Nephron (organoid): ENCODE results near the gene KANSL1.

Source experiments
- H3K27ac Mint-ChIP-seq, 3 experiments: 2 replicates each; pipeline ENCODE4 v1.8.0; 2020; ENCODE audit warnings: mixed read lengths in 3 of 3, mild to moderate bottlenecking in 2 of 3, moderate library complexity in 1 of 3
- H3K27me3 Mint-ChIP-seq: 2 replicates; pipeline ENCODE4 v1.8.0; 2021; ENCODE audit warnings: low read depth, mild to moderate bottlenecking, moderate library complexity, mixed read lengths
- H3K36me3 Mint-ChIP-seq: 2 replicates; pipeline ENCODE4 v1.8.0; 2020; ENCODE audit warnings: low read depth, mixed read lengths
- H3K4me1 Mint-ChIP-seq: 2 replicates; pipeline ENCODE4 v1.8.0; 2020; ENCODE audit warnings: mixed read lengths
- H3K4me3 Mint-ChIP-seq, 3 experiments: 2 replicates each; pipeline ENCODE4 v1.8.0; 2020; ENCODE audit warnings: mild to moderate bottlenecking in 3 of 3, mixed read lengths in 3 of 3, moderate library complexity in 2 of 3
- H3K9me3 Mint-ChIP-seq: 2 replicates; pipeline ENCODE4 v1.8.0; 2020; ENCODE audit warnings: mixed read lengths
- CTCF ChIP-seq, 3 experiments: fragments of 200-600 bp; sonication (generic); IDR thresholded peaks; one replicate each; pipeline ENCODE4 v1.5.0; 2021; ENCODE audit warnings: antibody characterized with exemption in 3 of 3; ENCODE audit not compliant: unreplicated experiment in 3 of 3

The KANSL1 gene

DNA sequence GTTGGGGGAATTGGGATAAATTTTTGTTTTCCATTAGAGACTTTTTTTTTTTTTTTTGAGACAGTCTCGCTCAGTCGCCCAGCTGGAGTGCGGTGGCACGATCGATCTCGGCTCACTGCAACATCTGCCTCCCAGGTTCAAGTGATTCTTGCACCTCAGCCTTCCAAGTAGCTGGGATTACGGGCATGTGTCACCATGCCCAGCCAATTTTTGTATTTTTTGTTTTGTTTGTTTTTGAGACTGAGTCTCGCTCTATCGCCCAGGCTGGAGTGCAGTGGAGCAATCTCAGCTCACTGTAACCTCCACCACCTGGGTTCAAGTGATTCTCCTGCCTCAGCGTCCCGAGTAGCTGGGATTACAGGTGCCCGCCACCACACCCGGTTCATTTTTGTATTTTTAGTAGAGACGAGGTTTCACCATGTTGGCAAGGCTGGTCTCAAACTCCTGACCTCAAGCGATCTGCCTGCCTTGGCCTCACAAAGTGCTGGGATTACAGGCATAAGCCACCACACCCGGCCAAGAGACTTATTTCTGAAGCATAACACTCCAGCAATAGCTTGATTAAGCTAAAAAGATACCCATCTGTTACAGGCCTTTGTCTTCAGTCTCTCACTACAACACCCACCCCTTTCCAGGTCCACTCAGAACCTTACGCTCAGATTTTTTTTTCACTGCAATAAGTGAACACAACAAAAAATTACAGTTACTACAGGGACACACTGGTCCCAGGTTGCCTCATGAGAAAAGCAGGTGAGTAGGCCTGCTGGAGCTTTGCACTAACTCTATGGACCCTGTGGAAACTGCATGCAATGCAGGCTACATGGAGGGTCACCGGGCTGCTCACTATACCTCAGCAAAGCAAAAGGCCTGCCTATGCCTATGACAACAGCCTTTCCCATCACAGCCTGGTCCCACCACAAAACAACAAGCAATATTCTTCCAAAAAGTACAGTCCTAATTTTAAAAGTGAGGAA, 34.6 kb downstream of the KANSL1 start:
- Mint-ChIP-seq H3K4me3 (no peak overlapping the region), H3K9me3 (no peaks in the 10 kb centered on the region), H3K27ac (peak overlapping the region; percentile 44 to 71 (median 54)), H3K4me1 (peaks cover 65% of the 10 kb centered on the region), H3K27me3 (no peaks in the 10 kb centered on the region), H3K36me3 (peaks cover 22% of the 10 kb centered on the region)
- TF ChIP-seq CTCF (IDR thresholded peaks at IDR 0.05; ENCODE audit: unreplicated experiment in 3 of 3) = no peak

GRCh38 chr17:46157443-46158062, 35.7 kb downstream of the KANSL1 start:
- no peaks in the 10 kb centered on the region for H3K27me3 Mint-ChIP-seq
- no peaks in the 10 kb centered on the region for H3K9me3 Mint-ChIP-seq
- H3K36me3 Mint-ChIP-seq = peaks cover 14% of the 10 kb centered on the region
- H3K4me3 Mint-ChIP-seq = no peak overlapping the region
- peak overlapping the region; percentile 64 to 80 (median 67) for H3K27ac Mint-ChIP-seq
- no peak for TF ChIP-seq CTCF (IDR thresholded peaks at IDR 0.05; ENCODE audit: unreplicated experiment in 3 of 3)
- H3K4me1 Mint-ChIP-seq = peaks cover 68% of the 10 kb centered on the region

- Mint-ChIP-seq H3K36me3 (peaks cover 7% of the 10 kb centered on the region), H3K9me3 (no peaks in the 10 kb centered on the region), H3K4me1 (peaks cover 71% of the 10 kb centered on the region), H3K27me3 (no peaks in the 10 kb centered on the region), H3K4me3 (no peak overlapping the region), H3K27ac (peak overlapping the region in 2 of 3 experiments; percentile 12)
- no peak for TF ChIP-seq CTCF (IDR thresholded peaks at IDR 0.05; ENCODE audit: unreplicated experiment in 3 of 3)
These were observed 38.9 kb downstream of the KANSL1 start for GRCh38 chr17:46154151-46154816.

DNA sequence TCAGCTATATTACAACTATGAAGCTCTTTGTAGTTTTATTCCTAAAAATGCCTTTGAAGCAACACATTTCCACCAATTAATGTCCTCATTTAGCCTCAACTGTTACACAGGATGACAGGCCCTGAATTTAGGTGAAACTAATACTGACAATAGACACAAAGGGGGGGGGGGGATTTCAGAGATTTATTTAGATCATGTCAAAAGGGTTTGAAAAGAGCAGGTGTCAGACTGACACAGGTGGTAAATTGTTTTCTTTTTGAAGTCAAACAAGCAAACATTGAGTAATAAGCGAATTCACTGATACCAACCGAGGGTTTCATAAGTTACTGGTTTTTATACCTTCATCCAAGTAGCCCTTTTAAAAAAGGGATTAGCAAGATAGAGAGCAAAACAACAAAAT, 40.8 kb downstream of the KANSL1 start:
- Mint-ChIP-seq H3K4me1 (peaks cover 57% of the 10 kb centered on the region), H3K36me3 (peaks cover 10% of the 10 kb centered on the region), H3K27me3 (no peaks in the 10 kb centered on the region), H3K9me3 (no peaks in the 10 kb centered on the region), H3K4me3 (no peak overlapping the region), H3K27ac (peak overlapping the region in 2 of 3 experiments; percentile 24 to 29)
- TF ChIP-seq CTCF (IDR thresholded peaks at IDR 0.05; ENCODE audit: unreplicated experiment in 3 of 3) = no peak

- Mint-ChIP-seq H3K27me3 (no peaks in the 10 kb centered on the region), H3K4me1 (peaks cover 52% of the 10 kb centered on the region), H3K4me3 (no peak overlapping the region), H3K9me3 (no peaks in the 10 kb centered on the region), H3K27ac (peak overlapping the region in 1 of 3 experiments; percentile 24), H3K36me3 (peaks cover 15% of the 10 kb centered on the region)
- TF ChIP-seq CTCF (IDR thresholded peaks at IDR 0.05; ENCODE audit: unreplicated experiment in 3 of 3) = no peak
These were observed 41.5 kb downstream of the KANSL1 start for GRCh38 chr17:46151762-46152161.
